Endothelial cell of umbilical vein (primary cell): ENCODE results near the gene C2orf15. TPM values are rescaled to one million over a fixed set of nuclear protein-coding genes. Genes with fewer than 3 reads are reported as not detected.

Experiments used
- BruUV-seq: library from RNA; stranded (reverse); fragments of 400-500 nt; replicated peaks from 2 replicates; lab custom pipeline; 2021; lab: Mats Ljungman, UMichigan
- CTCF ChIA-PET: fragments of 300-600, 350-600 bp; sonication (Branson Sonifier 250); formaldehyde crosslinking; loops from one replicate; lab custom pipeline; 2021; ENCODE audit warnings: antibody characterized with exemption, inconsistent platforms; lab: Charles Lee
- POLR2A ChIA-PET: fragments of 300-600, 350-600 bp; sonication (Branson Sonifier 250); formaldehyde crosslinking; loops from one replicate; lab custom pipeline; 2021; ENCODE audit warnings: antibody characterized with exemption, inconsistent platforms; lab: Charles Lee
- DNase-seq: peaks from one replicate; pipeline ENCODE4 v3.0.0-alpha.2; 2011; ENCODE audit warnings: low read depth, low spot score
- FAIRE-seq: peaks from 2 replicates; lab custom pipeline; 2011; peaks lifted over from hg19 to GRCh38; lab: Jason Lieb, UNC
- H2AFZ ChIP-seq: 2 replicates; pipeline ENCODE4 v1.6.0; 2012; ENCODE audit warnings: low read depth, low read length, control low read depth, inconsistent platforms
- H3K27ac ChIP-seq: 2 replicates; pipeline ENCODE4 v1.5.1; 2011; ENCODE audit warnings: low read depth, mild to moderate bottlenecking, control low read depth, low read length, moderate library complexity; ENCODE audit not compliant: insufficient read depth
- H3K27me3 ChIP-seq, 2 experiments: 2 replicates each; pipeline versions ENCODE4 v1.6.0 to v1.6.1; 2011; ENCODE audit warnings: low read length in 2 of 2, mixed read lengths in 1 of 2; ENCODE audit not compliant: control insufficient read depth in 2 of 2, insufficient read depth in 2 of 2
- H3K36me3 ChIP-seq, 2 experiments: 2 replicates in 1 of 2; 3 replicates in 1 of 2; pipeline ENCODE4 v1.5.1; 2011; ENCODE audit warnings: low read length in 2 of 2, mild to moderate bottlenecking in 1 of 2, moderate library complexity in 1 of 2; ENCODE audit not compliant: control insufficient read depth in 2 of 2, insufficient read depth in 2 of 2; ENCODE audit errors: extremely low read depth in 1 of 2
- H3K4me1 ChIP-seq: 3 replicates; pipeline ENCODE4 v1.5.1; 2011; ENCODE audit warnings: mild to moderate bottlenecking, low read length; ENCODE audit not compliant: control insufficient read depth, insufficient read depth; ENCODE audit errors: extremely low read depth
- H3K4me2 ChIP-seq: 2 replicates; pipeline ENCODE4 v1.6.1; 2011; ENCODE audit warnings: low read length, control low read depth, mixed read lengths; ENCODE audit not compliant: insufficient read depth
- H3K4me3 ChIP-seq, 3 experiments: fragments of 200-600 bp in 1 of 3; sonication (generic), shearing (Covaris generic) in 1 of 3; replicated peaks in 1 of 3; 2 replicates each; pipeline ENCODE4 v1.5.1; 2011 to 2016; ENCODE audit warnings: control low read depth in 3 of 3, low read length in 3 of 3, mild to moderate bottlenecking in 2 of 3, inconsistent platforms in 1 of 3, low read depth in 1 of 3, moderate library complexity in 1 of 3; ENCODE audit not compliant: insufficient read depth in 1 of 3
- H3K79me2 ChIP-seq: 2 replicates; pipeline ENCODE4 v1.6.0; 2012; ENCODE audit warnings: low read length, inconsistent platforms; ENCODE audit not compliant: control insufficient read depth, insufficient read depth
- H3K9ac ChIP-seq: replicated peaks from 2 replicates; pipeline ENCODE3; 2011; ENCODE audit warnings: low read length, control low read depth; ENCODE audit not compliant: insufficient read depth; ENCODE audit errors: extremely low read depth
- H3K9me1 ChIP-seq: replicated peaks from 3 replicates; pipeline ENCODE4 v1.6.0; 2011; ENCODE audit warnings: mild to moderate bottlenecking, low read length; ENCODE audit not compliant: control insufficient read depth, insufficient read depth; ENCODE audit errors: extremely low read depth
- H3K9me3 ChIP-seq: replicated peaks from 2 replicates; pipeline ENCODE4 v1.5.1; 2012; ENCODE audit warnings: low read length, inconsistent platforms; ENCODE audit not compliant: control insufficient read depth, insufficient read depth
- H4K20me1 ChIP-seq: replicated peaks from 2 replicates; pipeline ENCODE3; 2011; ENCODE audit warnings: mild to moderate bottlenecking, low read length; ENCODE audit not compliant: control insufficient read depth, insufficient read depth; ENCODE audit errors: extremely low read depth
- EZH2 ChIP-seq: IDR thresholded peaks from 2 replicates; pipeline ENCODE4 v1.6.1; 2012; ENCODE audit warnings: borderline replicate concordance, low read depth, mild to moderate bottlenecking, moderate library complexity, low read length, inconsistent platforms; ENCODE audit not compliant: severe bottlenecking
- FOS ChIP-seq: IDR thresholded peaks from 2 replicates; pipeline ENCODE4 v1.6.1; 2011; ENCODE audit warnings: mild to moderate bottlenecking, low read length, moderate library complexity, borderline replicate concordance; ENCODE audit not compliant: insufficient read depth
- GATA2 ChIP-seq: IDR thresholded peaks from 2 replicates; pipeline ENCODE4 v1.7.0; 2011; ENCODE audit warnings: low read depth, mild to moderate bottlenecking, moderate library complexity, mixed read lengths, low read length; ENCODE audit not compliant: insufficient read length, insufficient read depth
- JUN ChIP-seq: IDR thresholded peaks from 2 replicates; pipeline ENCODE4 v1.6.1; 2011; ENCODE audit warnings: borderline replicate concordance, low read depth; ENCODE audit not compliant: insufficient read length, insufficient read depth
- MYC ChIP-seq: IDR thresholded peaks from one replicate; pipeline ENCODE4 v1.6.1; 2011; ENCODE audit warnings: mild to moderate bottlenecking, low read depth, low read length
- POLR2A ChIP-seq: IDR thresholded peaks from 2 replicates; pipeline ENCODE4 v1.6.1; 2012; ENCODE audit warnings: low read depth, mild to moderate bottlenecking, control low read depth, low read length
- POLR2AphosphoS5 ChIP-seq: IDR thresholded peaks from 2 replicates; pipeline ENCODE4 v1.6.1; 2012; ENCODE audit warnings: low read depth, mild to moderate bottlenecking, control low read depth, low read length, moderate library complexity; ENCODE audit not compliant: insufficient read depth
- dilution Hi-C: fragments of 300-500 bp; cut with MboI; formaldehyde crosslinking; loops from one replicate; pipeline ENCODE4 v1.15.0; 2019; ENCODE audit warnings: low sequenced_read_pairs; ENCODE audit not compliant: extremely low pct_ligation_motif_present
- intact Hi-C: fragments of 100-400 bp; cut with micrococcal nuclease; formaldehyde crosslinking; loops from one replicate; pipeline ENCODE4 v1.10.0; 2022
- polyA plus RNA-seq, 4 experiments: library from polyadenylated mRNA; depleted of rRNA in 3 of 4; stranded (reverse) in 3 of 4; unstranded in 1 of 4; fragments of >200 nt; gene quantifications; 2 replicates each; pipeline versions ENCODE4 v1.2.1 to v1.2.3, GENCODE V29; 2011 to 2012; ENCODE audit warnings: missing spikeins in 1 of 4
- total RNA-seq: library from RNA; stranded (reverse); gene quantifications from 2 replicates; pipeline ENCODE4 v1.2.3, GENCODE V29; 2021
- TF ChIP-seq, protein P1 (sequence below), 2 donors: IDR thresholded peaks; 1 replicate in 1 of 2; 2 replicates in 1 of 2; pipeline ENCODE4 v1.5.1; 2011; ENCODE audit warnings: low read length in 2 of 2, mild to moderate bottlenecking in 2 of 2, moderate library complexity in 2 of 2, control low read depth in 1 of 2, inconsistent platforms in 1 of 2, low read depth in 1 of 2; ENCODE audit not compliant: insufficient read depth in 1 of 2; ENCODE audit errors: extremely low read depth in 1 of 2
- TF ChIP-seq, protein P2 (sequence below): IDR thresholded peaks from 2 replicates; pipeline ENCODE4 v1.6.1; 2011; ENCODE audit not compliant: insufficient read depth, insufficient read length

Gene C2orf15
- total and polyA plus RNA-seq, 2 donors (not counting 3 experiments of a cell fraction or from before 2014, with no cell fraction given): not detected

DNA sequence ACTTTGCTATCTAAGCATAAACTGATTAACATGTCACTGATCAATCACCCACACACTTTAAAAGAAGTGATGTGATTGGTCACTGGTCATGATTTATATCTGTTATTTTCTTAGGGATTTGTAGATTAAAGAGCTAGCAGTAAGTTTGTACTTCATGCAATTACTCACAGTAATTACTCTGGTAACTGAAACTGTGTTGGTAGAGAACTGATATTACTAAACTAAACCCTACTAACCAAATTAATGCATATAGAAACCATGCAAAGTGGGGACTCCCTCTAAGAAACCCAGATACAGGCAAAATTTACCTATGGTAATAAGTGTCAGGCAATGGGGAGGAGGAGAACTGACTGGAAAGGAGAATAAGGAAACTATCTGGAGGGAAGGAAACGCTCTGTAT lies 44.8 kb upstream of the C2orf15 start:
- Histone ChIP-seq H3K4me2 (no peak overlapping the region), H3K79me2 (no peaks in the 10 kb centered on the region), H2AFZ (no peak overlapping the region), H3K9me3 (no peaks in the 10 kb centered on the region), H3K9ac (no peak overlapping the region), H3K9me1 (no peaks in the 10 kb centered on the region), H3K27ac (no peak overlapping the region), H4K20me1 (no peaks in the 10 kb centered on the region), H3K4me1 (no peaks in the 10 kb centered on the region), H3K27me3 (no peaks in the 10 kb centered on the region), H3K4me3 (no peak overlapping the region), H3K36me3 (no peaks in the 10 kb centered on the region)
- dilution Hi-C loops: no loop called here
- TF ChIP-seq, protein P1, sequence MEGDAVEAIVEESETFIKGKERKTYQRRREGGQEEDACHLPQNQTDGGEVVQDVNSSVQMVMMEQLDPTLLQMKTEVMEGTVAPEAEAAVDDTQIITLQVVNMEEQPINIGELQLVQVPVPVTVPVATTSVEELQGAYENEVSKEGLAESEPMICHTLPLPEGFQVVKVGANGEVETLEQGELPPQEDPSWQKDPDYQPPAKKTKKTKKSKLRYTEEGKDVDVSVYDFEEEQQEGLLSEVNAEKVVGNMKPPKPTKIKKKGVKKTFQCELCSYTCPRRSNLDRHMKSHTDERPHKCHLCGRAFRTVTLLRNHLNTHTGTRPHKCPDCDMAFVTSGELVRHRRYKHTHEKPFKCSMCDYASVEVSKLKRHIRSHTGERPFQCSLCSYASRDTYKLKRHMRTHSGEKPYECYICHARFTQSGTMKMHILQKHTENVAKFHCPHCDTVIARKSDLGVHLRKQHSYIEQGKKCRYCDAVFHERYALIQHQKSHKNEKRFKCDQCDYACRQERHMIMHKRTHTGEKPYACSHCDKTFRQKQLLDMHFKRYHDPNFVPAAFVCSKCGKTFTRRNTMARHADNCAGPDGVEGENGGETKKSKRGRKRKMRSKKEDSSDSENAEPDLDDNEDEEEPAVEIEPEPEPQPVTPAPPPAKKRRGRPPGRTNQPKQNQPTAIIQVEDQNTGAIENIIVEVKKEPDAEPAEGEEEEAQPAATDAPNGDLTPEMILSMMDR (IDR thresholded peaks at IDR 0.05; ENCODE audit: extremely low read depth in 1 of 2, insufficient read depth in 1 of 2, low read depth in 1 of 2, low read length in 2 of 2): no peak
- TF ChIP-seq, protein P2, sequence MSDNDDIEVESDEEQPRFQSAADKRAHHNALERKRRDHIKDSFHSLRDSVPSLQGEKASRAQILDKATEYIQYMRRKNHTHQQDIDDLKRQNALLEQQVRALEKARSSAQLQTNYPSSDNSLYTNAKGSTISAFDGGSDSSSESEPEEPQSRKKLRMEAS: no peak
- no peak for TF ChIP-seq MYC
- no peak for TF ChIP-seq EZH2
- no peak for TF ChIP-seq GATA2
- no peak for TF ChIP-seq POLR2A
- no peak for TF ChIP-seq JUN
- no peak for TF ChIP-seq POLR2AphosphoS5
- no peak for TF ChIP-seq FOS
- no peak for DNase-seq
- intact Hi-C loops: no loop called here
- POLR2A ChIA-PET: no interaction called here
- no TSS peak for BruUV-seq
- CTCF ChIA-PET: no interaction called here
- no peak for FAIRE-seq
